SU-DHL-6 (cell line): ENCODE measurements around the gene KIF12.

Experiments
- H2AFZ ChIP-seq: fragments of 200-600 bp; sonication (generic); 2 replicates; pipeline ENCODE4 v1.6.1; 2014; ENCODE audit warnings: low read depth, mild to moderate bottlenecking, moderate library complexity, mixed read lengths, antibody characterized with exemption, low read length; ENCODE audit not compliant: severe bottlenecking
- H3F3A ChIP-seq: fragments of 200-600 bp; shearing (Covaris generic); 2 replicates; pipeline ENCODE4 v1.6.0; 2016; ENCODE audit warnings: antibody characterized with exemption, mild to moderate bottlenecking; ENCODE audit not compliant: insufficient read depth
- H3K27ac ChIP-seq: fragments of 200-600 bp; sonication (generic); 2 replicates; pipeline ENCODE4 v1.5.1; 2016; ENCODE audit warnings: low read depth, mild to moderate bottlenecking, low read length, moderate library complexity, mixed read lengths
- H3K27me3 ChIP-seq: fragments of 200-600 bp; sonication (generic), shearing (Covaris generic); 2 replicates; pipeline ENCODE4 v1.6.0; 2014; ENCODE audit warnings: mild to moderate bottlenecking, low read length
- H3K36me3 ChIP-seq: fragments of 200-600 bp; sonication (generic); 2 replicates; pipeline ENCODE4 v1.6.1; 2014; ENCODE audit warnings: mild to moderate bottlenecking, low read length, mixed read lengths
- H3K4me2 ChIP-seq: fragments of 300-600, 200-600 bp; shearing (Covaris generic), sonication (generic); 2 replicates; pipeline ENCODE4 v1.6.0; 2014; ENCODE audit warnings: low read length, low read depth, mild to moderate bottlenecking; ENCODE audit not compliant: poor library complexity, severe bottlenecking
- H3K4me3 ChIP-seq: fragments of 200-600 bp; sonication (generic); 2 replicates; pipeline ENCODE4 v1.5.1; 2014; ENCODE audit warnings: antibody characterized with exemption, low read length, mild to moderate bottlenecking, mixed read lengths; ENCODE audit not compliant: insufficient read depth, poor library complexity, severe bottlenecking
- H3K79me2 ChIP-seq: fragments of 200-600 bp; sonication (generic); 2 replicates; pipeline ENCODE4 v1.6.1; 2014; ENCODE audit warnings: mild to moderate bottlenecking, low read length, moderate library complexity; ENCODE audit not compliant: insufficient read depth
- H3K9ac ChIP-seq: fragments of 200-600 bp; sonication (generic); 2 replicates; pipeline ENCODE4 v1.7.0; 2014; ENCODE audit warnings: mild to moderate bottlenecking, low read length
- H3K9me2 ChIP-seq: fragments of 200-600 bp; sonication (generic); replicated peaks from 2 replicates; pipeline ENCODE4 v1.6.1; 2014; ENCODE audit warnings: low read length; ENCODE audit not compliant: insufficient read depth
- H3K9me3 ChIP-seq: fragments of 200-600 bp; sonication (generic); 2 replicates; pipeline ENCODE4 v1.6.1; 2014; ENCODE audit warnings: low read length, mixed read lengths; ENCODE audit not compliant: insufficient read depth
- H4K20me1 ChIP-seq: fragments of 200-600 bp; sonication (generic); 2 replicates; pipeline ENCODE4 v1.6.1; 2014; ENCODE audit warnings: low read depth, mild to moderate bottlenecking, antibody characterized with exemption, low read length, moderate library complexity, mixed read lengths
- EZH2phosphoT487 ChIP-seq: fragments of 200-600 bp; sonication (generic), shearing (Covaris generic); conservative IDR thresholded peaks from 2 replicates; pipeline ENCODE4 v1.6.1; 2018; ENCODE audit warnings: mild to moderate bottlenecking, antibody characterized with exemption, low read length, moderate library complexity, mixed read lengths
- TF ChIP-seq, protein P1 (sequence below): fragments of 200-600 bp; sonication (generic); IDR thresholded peaks from one replicate; pipeline ENCODE4 v1.5.1; 2017; ENCODE audit warnings: antibody characterized with exemption, mild to moderate bottlenecking, low read length, moderate library complexity; ENCODE audit not compliant: insufficient read depth, poor library complexity, severe bottlenecking

The KIF12 gene

DNA sequence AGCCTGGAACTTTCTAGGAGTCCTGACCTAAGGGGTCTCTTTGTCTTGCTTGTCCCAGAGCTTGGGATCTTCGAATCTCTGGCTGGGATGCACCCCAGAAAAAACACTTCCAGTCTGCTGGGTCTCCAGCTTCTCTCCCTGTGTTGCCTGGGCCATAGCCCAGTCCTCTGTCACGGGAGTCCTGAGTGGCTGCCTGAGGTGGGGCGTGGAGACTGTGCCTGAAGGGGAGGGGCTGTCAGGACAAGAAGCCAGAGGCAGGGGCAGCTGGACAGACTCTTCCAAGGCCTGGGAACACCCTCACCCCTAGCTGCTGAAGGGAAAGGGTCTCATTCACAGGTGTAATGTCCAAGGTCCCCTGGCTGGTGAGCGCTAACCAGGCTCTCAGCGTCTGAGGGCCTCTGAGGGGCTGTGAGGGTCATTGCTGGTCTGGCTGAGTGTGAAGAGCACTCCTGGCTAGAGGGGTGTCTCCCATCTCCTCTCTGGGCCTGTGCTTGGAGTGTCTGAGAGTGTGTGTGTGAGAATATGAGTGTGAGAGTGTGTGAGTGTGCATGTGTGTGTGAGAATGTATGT, 35.8 kb upstream of the KIF12 start:
- no peak overlapping the region for H3K27ac ChIP-seq
- H4K20me1 ChIP-seq: no peaks in the 10 kb centered on the region
- no peaks in the 10 kb centered on the region for H3K27me3 ChIP-seq
- H3K9ac ChIP-seq: no peak overlapping the region
- H3K4me2 ChIP-seq: no peak overlapping the region
- no peaks in the 10 kb centered on the region for H3K79me2 ChIP-seq
- TF ChIP-seq EZH2phosphoT487: no peak
- TF ChIP-seq, protein P1, sequence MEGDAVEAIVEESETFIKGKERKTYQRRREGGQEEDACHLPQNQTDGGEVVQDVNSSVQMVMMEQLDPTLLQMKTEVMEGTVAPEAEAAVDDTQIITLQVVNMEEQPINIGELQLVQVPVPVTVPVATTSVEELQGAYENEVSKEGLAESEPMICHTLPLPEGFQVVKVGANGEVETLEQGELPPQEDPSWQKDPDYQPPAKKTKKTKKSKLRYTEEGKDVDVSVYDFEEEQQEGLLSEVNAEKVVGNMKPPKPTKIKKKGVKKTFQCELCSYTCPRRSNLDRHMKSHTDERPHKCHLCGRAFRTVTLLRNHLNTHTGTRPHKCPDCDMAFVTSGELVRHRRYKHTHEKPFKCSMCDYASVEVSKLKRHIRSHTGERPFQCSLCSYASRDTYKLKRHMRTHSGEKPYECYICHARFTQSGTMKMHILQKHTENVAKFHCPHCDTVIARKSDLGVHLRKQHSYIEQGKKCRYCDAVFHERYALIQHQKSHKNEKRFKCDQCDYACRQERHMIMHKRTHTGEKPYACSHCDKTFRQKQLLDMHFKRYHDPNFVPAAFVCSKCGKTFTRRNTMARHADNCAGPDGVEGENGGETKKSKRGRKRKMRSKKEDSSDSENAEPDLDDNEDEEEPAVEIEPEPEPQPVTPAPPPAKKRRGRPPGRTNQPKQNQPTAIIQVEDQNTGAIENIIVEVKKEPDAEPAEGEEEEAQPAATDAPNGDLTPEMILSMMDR: no peak
- no peaks in the 10 kb centered on the region for H3K9me2 ChIP-seq
- no peak overlapping the region for H2AFZ ChIP-seq
- no peaks in the 10 kb centered on the region for H3K9me3 ChIP-seq
- H3F3A ChIP-seq: no peaks in the 10 kb centered on the region
- H3K4me3 ChIP-seq: no peak overlapping the region
- no peaks in the 10 kb centered on the region for H3K36me3 ChIP-seq

DNA sequence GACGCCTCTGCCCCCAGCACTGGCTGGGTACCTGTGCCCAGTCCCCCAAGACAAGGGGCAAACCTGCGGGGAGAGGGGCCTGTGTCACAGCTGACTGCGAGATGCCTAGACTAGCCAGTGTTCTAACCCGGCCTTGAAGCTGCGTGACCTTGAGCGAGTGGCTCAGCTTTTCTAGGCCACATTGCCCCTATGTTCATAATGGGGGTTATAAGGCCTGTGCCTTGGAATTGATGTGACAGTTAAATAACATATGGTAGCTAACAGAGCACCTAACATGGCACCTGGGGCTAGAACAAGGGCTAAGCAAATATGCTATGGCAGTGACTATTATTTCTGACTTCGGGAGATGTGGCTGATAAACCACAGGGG, 33.4 kb upstream of the KIF12 start:
- Histone ChIP-seq H3K36me3 (no peaks in the 10 kb centered on the region), H3K79me2 (no peaks in the 10 kb centered on the region), H2AFZ (no peak overlapping the region), H3K9ac (no peak overlapping the region), H3K27ac (no peak overlapping the region), H3K4me2 (no peak overlapping the region), H3K9me3 (no peaks in the 10 kb centered on the region), H3F3A (no peaks in the 10 kb centered on the region), H4K20me1 (no peaks in the 10 kb centered on the region), H3K9me2 (no peaks in the 10 kb centered on the region), H3K27me3 (no peaks in the 10 kb centered on the region), H3K4me3 (no peak overlapping the region)
- TF ChIP-seq, protein P1: no peak
- no peak for TF ChIP-seq EZH2phosphoT487

DNA sequence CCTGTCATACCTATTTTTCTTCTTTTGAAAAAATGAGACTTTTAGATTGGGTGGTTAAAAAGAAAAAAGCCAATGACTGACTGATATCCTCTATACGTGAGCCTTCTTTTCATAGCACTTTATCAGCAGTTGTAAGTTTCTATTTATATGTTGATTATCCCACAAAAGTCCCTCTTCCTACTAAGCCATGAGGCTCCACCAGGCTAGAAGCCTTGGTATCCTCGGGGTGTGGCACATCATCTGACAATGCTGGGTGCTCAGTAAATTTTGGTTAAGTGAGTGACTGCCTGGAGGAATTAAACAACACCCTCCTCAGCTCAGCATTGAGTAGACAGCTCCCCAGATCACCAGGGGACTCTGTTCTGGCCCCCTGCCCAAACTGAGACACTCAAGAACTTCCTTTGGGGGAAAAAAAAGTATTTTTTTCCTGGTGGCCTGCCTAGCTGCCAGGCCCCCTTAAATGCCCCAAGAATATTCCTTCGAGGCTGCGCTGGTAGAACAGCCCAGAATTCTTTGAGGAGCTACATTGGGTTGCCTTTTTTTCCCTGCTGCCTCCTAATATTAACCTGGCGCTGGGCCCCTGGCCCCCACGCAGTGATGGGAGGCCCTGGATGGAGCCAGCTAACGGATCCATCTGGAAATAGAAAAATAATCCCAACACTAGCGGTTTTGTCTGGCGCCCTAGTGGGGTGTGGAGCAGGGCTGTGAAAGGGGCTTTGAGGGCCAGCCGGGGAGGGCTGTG, 32.9 kb upstream of the KIF12 start:
- Histone ChIP-seq H3K4me3 (no peak overlapping the region), H4K20me1 (no peaks in the 10 kb centered on the region), H3K79me2 (no peaks in the 10 kb centered on the region), H3F3A (no peaks in the 10 kb centered on the region), H3K36me3 (no peaks in the 10 kb centered on the region), H3K9ac (no peak overlapping the region), H3K9me2 (no peaks in the 10 kb centered on the region), H3K27ac (no peak overlapping the region), H2AFZ (no peak overlapping the region), H3K27me3 (no peaks in the 10 kb centered on the region), H3K4me2 (no peak overlapping the region), H3K9me3 (no peaks in the 10 kb centered on the region)
- TF ChIP-seq, protein P1: no peak
- TF ChIP-seq EZH2phosphoT487: no peak
